Middle frontal gyrus (tissue), 1 donor: ENCODE measurements around the gene IKZF5.
A peak's percentile ranks its signal among the peaks of the same experiment; 100 is the strongest.

Experiments used
- DNase-seq: peaks from one replicate; pipeline ENCODE4 v3.0.0-alpha.2; 2015; ENCODE audit warnings: low spot score; ENCODE audit errors: extremely low spot score

IKZF5 gene

GRCh38 chr10:123017421-123018165 lies 9.0 kb upstream of the IKZF5 start:
- DNase-seq = no peak

- no peak for DNase-seq
Observed at GRCh38 chr10:123016228-123016627, 7.6 kb upstream of the IKZF5 start.

- no peak for DNase-seq
Observed at GRCh38 chr10:123014772-123015171, 6.2 kb upstream of the IKZF5 start.

- no peak for DNase-seq
Observed at GRCh38 chr10:123013456-123014419, 5.1 kb upstream of the IKZF5 start.

GRCh38 chr10:123011987-123012386 lies 3.4 kb upstream of the IKZF5 start:
- DNase-seq = no peak

GRCh38 chr10:123009105-123009820 lies 668 bp upstream of the IKZF5 start:
- DNase-seq = no peak

GRCh38 chr10:123007558-123008354 lies 839 bp downstream of the IKZF5 start:
- peak; percentile 32 for DNase-seq

- no peak for DNase-seq
Observed at GRCh38 chr10:123004298-123004697, 4.3 kb downstream of the IKZF5 start.

- DNase-seq = no peak
Observed at GRCh38 chr10:123001370-123001769, 7.2 kb downstream of the IKZF5 start.

- DNase-seq = no peak
Observed at GRCh38 chr10:123000155-123000554, 8.4 kb downstream of the IKZF5 start.

- no peak for DNase-seq
Observed at GRCh38 chr10:122999347-122999746, 9.2 kb downstream of the IKZF5 start.

GRCh38 chr10:122998934-122999333 lies 9.7 kb downstream of the IKZF5 start:
- DNase-seq = no peak

GRCh38 chr10:122998360-122998917 lies 10.2 kb downstream of the IKZF5 start:
- no peak for DNase-seq

- no peak for DNase-seq
Observed at GRCh38 chr10:122997864-122998263, 10.7 kb downstream of the IKZF5 start.

GRCh38 chr10:122995936-122996335 lies 12.7 kb downstream of the IKZF5 start:
- no peak for DNase-seq

- no peak for DNase-seq
Observed at GRCh38 chr10:122993797-122994336, 14.7 kb downstream of the IKZF5 start.

- no peak for DNase-seq
Observed at GRCh38 chr10:122992031-122992585, 16.5 kb downstream of the IKZF5 start.

- no peak for DNase-seq
Observed at GRCh38 chr10:122990278-122990677, 18.3 kb downstream of the IKZF5 start.

GRCh38 chr10:122988501-122988900 lies 20.1 kb downstream of the IKZF5 start:
- DNase-seq = no peak

- no peak for DNase-seq
Observed at GRCh38 chr10:122986335-122986734, 22.3 kb downstream of the IKZF5 start.
